SH-SY5Y (cell line): Measurements from ENCODE around the gene L3MBTL3.

ENCODE experiments used
- GATA2 ChIP-seq: IDR thresholded peaks from 2 replicates; pipeline ENCODE4 v1.6.1; 2011; ENCODE audit warnings: mild to moderate bottlenecking, low read depth, low read length
- GATA3 ChIP-seq: IDR thresholded peaks from 2 replicates; pipeline ENCODE4 v1.6.1; 2011; ENCODE audit warnings: low read depth, mild to moderate bottlenecking, low read length, moderate library complexity

GRCh38 chr6:130018744-130019325 is 454 bp downstream of the L3MBTL3 start:
- TF ChIP-seq GATA2 (no peak), GATA3 (no peak)
